RKO (cell line): Measurements from ENCODE around the gene TCERG1L.

Experiments
- DNase-seq: peaks from one replicate; pipeline ENCODE4 v3.0.0-alpha.2; 2016; ENCODE audit warnings: low spot score

The TCERG1L gene

GRCh38 chr10:131270461-131271190 is 40.9 kb downstream of the TCERG1L start:
- DNase-seq, result no peak

DNA sequence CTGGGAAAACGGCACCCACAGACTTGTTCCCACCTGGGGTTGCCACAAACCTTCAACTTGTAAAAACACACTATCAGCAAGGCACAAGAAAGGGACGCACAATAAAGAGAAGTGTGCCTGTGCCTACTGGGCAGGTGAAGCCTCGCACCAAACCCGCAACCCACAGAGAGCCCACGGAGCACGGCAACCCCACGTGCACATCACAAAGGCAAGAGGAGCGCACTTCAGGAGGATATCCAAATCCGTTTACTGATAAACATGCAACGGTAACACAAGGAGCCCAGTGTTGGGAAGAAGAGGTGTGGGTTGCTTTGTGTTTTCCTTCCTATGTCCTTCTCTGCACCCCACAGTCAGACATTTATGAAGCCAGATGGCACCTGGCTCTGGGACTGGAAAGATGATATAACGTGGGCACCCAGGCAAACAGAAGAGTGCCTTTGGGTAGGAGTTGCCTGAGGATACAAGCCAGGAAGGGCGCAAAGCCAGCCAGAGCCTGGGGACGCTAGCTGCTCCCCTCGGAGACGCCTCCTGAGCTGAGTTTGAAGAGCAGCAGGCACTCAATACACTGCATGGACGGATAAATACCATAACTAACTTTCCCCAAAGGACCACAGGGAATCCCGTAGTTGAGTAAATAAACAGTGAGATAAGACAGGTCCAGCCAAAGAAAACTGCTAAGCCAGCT is 41.6 kb downstream of the TCERG1L start:
- no peak for DNase-seq

DNA sequence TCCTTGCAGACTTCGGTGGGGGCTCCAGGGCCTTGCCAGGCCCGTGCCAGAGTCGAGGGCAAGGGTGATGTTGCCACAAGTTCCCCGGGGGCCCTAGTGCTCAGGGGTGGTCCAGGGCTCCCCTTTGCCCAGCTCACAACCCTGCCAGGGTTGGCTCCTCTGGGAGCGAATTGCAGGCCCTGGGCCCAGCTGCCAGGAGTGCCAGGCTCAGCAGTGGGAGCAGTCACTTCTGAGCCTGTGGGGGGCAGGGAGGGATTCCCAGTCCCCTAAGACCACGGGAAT is 43.8 kb downstream of the TCERG1L start:
- no peak for DNase-seq

DNA sequence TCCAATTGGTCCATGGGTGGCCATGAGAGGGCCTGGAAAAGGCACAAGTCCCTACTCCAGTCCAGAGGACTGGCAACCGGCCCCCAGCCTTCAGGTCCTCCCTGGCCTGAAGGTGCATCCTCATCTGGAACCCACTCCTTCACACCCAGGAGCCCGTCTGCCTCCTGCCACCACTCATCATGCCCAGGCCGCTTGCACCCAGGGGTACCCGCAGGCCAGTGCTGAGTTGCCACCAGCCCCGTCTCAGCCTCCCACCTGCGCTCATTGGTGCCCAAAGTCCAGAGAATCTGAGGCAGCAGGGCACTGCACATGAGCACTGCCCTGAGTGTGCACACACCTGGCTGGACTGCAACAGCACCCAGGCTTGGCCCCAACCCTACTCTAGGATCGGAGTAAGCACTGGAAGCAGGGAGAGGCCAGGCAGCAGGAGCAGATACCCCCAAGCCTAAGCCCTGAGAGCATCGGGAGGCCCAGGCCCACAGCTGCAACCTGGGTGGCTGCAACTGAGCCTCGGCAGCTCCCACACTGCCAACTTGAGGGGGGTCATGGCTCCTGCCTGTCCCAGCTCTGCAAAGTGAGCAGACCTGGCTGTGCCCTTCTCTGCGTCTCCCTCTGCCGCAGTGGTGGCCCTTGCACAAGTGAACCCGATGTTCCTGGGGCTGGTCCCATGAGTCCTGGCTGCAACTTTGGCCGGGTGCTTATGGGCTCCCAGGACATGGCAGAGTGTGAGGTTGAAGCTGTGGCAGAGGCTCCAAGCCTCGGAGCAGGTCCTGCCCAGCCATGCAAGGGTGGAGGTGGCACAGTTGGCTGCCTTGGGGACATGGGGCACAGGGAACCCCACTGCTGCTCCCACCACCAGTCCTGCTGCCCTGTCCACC is 44.3 kb downstream of the TCERG1L start:
- DNase-seq, result no peak

GRCh38 chr10:131264110-131264788 is 47.3 kb downstream of the TCERG1L start:
- DNase-seq, result no peak

DNA sequence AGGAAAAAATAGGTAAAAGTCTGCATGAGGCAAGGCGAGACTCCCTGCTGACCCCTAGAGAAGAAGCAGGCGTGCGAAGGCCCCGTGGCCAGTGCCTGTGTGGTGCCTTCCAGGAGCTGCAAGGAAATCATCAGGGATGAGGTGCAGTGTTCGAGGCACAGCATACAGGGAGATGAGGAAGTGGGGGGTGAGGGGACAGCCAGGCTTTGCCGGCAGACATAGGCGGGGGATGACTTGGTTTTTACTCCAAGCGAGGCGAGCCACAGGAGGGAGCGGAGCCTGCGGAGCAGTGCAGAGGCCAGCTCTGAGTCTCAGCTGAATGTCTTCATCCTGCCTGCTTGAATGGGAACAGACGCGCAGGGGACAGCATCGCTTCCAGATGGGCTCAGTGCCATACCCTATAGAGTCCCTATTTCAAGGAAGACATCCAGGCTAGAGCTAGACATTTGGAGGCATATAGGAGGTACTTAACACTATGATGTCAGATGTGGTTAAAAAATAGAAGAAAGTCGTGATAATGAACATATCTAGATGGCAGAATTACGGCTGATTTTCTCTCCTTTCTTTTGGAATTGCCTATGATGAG is 49.5 kb downstream of the TCERG1L start:
- no peak for DNase-seq

GRCh38 chr10:131260452-131261211 is 50.9 kb downstream of the TCERG1L start:
- DNase-seq, result no peak

GRCh38 chr10:131260031-131260430 is 51.5 kb downstream of the TCERG1L start:
- DNase-seq, result no peak

DNA sequence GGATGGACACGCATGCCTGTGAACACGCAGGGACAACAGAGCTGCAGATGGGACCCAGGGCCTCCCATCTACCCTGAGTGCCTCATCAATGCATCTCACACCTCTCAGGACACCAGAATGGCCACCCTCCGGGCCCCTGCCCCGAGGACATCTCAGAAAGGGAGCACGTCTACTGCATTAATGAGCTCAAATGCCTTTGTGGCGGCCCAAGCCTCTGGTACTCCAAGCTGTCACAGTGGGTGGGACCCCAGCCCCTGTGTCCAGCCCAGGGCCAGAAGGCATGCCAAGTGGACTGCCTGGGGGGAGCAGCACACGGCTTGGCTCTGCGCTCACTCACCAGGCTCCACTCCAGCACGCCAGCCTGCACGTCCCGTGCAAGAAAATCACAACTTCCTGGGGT is 52.0 kb downstream of the TCERG1L start:
- no peak for DNase-seq

DNA sequence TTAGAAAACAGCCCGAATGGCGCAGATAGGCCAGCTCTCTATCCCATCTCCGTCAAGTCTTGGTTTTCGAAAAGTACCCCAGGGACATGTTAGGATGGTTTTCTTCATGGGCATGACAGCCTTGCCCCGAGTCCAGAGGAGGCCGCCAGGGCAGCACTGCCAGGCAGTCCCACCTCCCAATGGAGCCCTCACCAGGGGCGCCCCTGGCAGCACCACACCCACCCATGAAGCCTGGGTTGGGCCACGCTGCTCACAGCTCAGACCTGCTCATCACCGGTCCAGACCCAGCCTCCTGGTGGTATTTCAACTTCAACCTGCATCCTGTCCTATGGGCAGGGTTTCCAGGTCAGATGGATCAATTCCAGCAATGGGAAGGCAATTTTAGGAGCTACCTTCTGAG is 53.3 kb downstream of the TCERG1L start:
- DNase-seq, result no peak

DNA sequence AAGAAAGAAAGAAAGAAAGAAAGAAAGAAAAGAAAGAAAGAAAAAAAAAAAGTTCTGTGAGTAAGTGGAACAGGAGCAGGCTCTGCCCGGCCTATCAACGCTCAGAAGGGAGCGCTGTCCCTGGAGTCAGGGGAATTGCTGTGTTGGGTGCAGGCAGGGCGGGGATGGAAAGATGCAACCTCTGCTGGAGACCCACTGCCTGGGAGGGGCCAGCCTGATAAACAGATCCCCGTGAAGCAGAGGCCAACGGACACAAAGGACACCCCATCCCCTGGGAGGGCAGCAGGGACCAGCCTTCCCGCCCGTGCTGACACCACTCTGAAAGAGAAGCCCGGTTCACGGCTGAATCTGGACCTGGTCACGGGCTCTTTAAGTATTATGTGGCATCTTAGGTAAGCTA is 54.5 kb downstream of the TCERG1L start:
- no peak for DNase-seq

DNA sequence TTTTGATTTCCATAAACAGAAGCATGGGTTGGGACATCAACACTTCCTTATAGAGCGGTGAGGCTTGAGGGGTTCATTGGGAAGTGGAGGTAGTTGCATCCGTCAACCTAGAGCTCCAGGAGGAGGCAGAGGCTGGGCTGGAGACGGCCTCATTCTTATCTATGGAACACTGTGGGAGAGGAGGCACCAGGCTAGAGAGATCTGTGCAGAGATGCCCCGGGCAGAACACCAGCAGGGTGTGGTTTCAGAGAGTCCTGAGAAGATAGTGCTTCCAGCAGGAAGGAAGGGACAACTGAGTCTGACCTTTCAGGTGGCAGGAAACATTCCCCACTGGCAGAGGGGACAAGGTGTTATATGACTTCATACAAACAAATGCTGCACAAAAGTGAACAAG is 56.7 kb downstream of the TCERG1L start:
- no peak for DNase-seq

- DNase-seq, result no peak
Observed at GRCh38 chr10:131253931-131254858, 57.3 kb downstream of the TCERG1L start.

GRCh38 chr10:131252567-131253276 is 58.8 kb downstream of the TCERG1L start:
- no peak for DNase-seq

GRCh38 chr10:131251146-131251541 is 60.4 kb downstream of the TCERG1L start:
- no peak for DNase-seq

GRCh38 chr10:131250454-131251145 is 60.9 kb downstream of the TCERG1L start:
- no peak for DNase-seq

DNA sequence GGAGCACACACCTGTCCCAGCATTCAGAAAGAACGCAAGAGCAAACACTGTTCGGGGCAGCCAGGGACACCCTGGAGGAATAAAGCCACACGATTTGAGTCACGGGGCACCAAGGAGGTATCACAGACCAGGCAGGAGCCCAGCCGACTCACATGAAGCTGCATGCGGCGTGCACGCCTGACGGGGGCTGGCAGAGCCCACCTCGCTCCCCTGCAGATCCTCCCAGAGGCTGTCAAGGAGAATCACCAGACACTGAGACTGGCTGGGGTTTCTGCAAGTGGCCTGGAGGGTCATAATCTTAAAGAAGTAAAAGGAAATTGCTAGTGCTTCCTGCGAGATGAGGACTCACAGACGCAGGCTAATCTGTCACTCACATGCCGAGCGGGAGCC is 61.6 kb downstream of the TCERG1L start:
- no peak for DNase-seq

GRCh38 chr10:131249238-131249954 is 62.1 kb downstream of the TCERG1L start:
- DNase-seq, result no peak
